MM.1S (cell line): ENCODE data around the gene ZNF408.

Experiments
- DNase-seq: peaks from one replicate; pipeline ENCODE4 v3.0.0-alpha.2; 2015
- H2AFZ ChIP-seq: fragments of 300-600 bp; sonication (generic); 2 replicates; pipeline ENCODE4 v1.6.0; 2016; ENCODE audit warnings: antibody characterized with exemption, low read length
- H3F3A ChIP-seq: fragments of 300-600 bp; sonication (generic); 2 replicates; pipeline ENCODE4 v1.6.1; 2016; ENCODE audit warnings: mild to moderate bottlenecking, antibody characterized with exemption, low read length, moderate library complexity, mixed read lengths; ENCODE audit not compliant: insufficient read depth
- H3K27ac ChIP-seq: fragments of 300-600 bp; sonication (generic); 2 replicates; pipeline ENCODE4 v1.5.1; 2016; ENCODE audit warnings: mild to moderate bottlenecking, low read length
- H3K27me3 ChIP-seq: fragments of 300-600 bp; sonication (generic); replicated peaks from 2 replicates; pipeline ENCODE4 v1.6.0; 2016; ENCODE audit warnings: low read length; ENCODE audit not compliant: insufficient read depth
- H3K36me3 ChIP-seq: fragments of 300-600 bp; sonication (generic); replicated peaks from 2 replicates; pipeline ENCODE4 v1.6.1; 2016; ENCODE audit warnings: mild to moderate bottlenecking, low read length, mixed read lengths; ENCODE audit not compliant: insufficient read depth
- H3K4me1 ChIP-seq: fragments of 300-600 bp; sonication (generic); 2 replicates; pipeline ENCODE4 v1.6.1; 2016; ENCODE audit warnings: low read length, mixed read lengths
- H3K4me2 ChIP-seq: fragments of 300-600 bp; sonication (generic); 2 replicates; pipeline ENCODE4 v1.6.0; 2016; ENCODE audit warnings: low read depth, low read length
- H3K4me3 ChIP-seq: fragments of 300-600 bp; sonication (generic); 2 replicates; pipeline ENCODE4 v1.5.1; 2016; ENCODE audit warnings: low read length, mixed read lengths
- H3K79me2 ChIP-seq: fragments of 300-600 bp; sonication (generic); 2 replicates; pipeline ENCODE4 v1.6.1; 2016; ENCODE audit warnings: mixed run types, low read length, mixed read lengths
- H3K9ac ChIP-seq: fragments of 300-600 bp; sonication (generic); 2 replicates; pipeline ENCODE4 v1.6.1; 2016; ENCODE audit warnings: low read length, mixed read lengths
- H3K9me2 ChIP-seq: fragments of 300-600 bp; sonication (generic); replicated peaks from 2 replicates; pipeline ENCODE4 v1.6.1; 2016; ENCODE audit warnings: mild to moderate bottlenecking, low read length, mixed read lengths; ENCODE audit not compliant: insufficient read depth
- H3K9me3 ChIP-seq: fragments of 300-600 bp; sonication (generic); replicated peaks from 2 replicates; pipeline ENCODE4 v1.6.1; 2016; ENCODE audit warnings: mild to moderate bottlenecking, low read length, mixed read lengths; ENCODE audit not compliant: insufficient read depth
- H4K20me1 ChIP-seq: fragments of 300-600 bp; sonication (generic); 2 replicates; pipeline ENCODE4 v1.6.1; 2016; ENCODE audit warnings: mild to moderate bottlenecking, low read length, moderate library complexity, mixed read lengths; ENCODE audit not compliant: insufficient read depth
- EZH2 ChIP-seq: fragments of 300-600 bp; sonication (generic); optimal IDR thresholded peaks from 2 replicates; pipeline ENCODE3; 2017; ENCODE audit warnings: low read depth, mild to moderate bottlenecking, antibody characterized with exemption, low read length, mixed read lengths
- EZH2phosphoT487 ChIP-seq: fragments of 300-600 bp; sonication (generic); IDR thresholded peaks from 2 replicates; pipeline ENCODE4 v1.6.1; 2018; ENCODE audit warnings: antibody characterized with exemption, low read length
- TF ChIP-seq, protein P1 (sequence below): fragments of 300-600 bp; sonication (generic); IDR thresholded peaks from 2 replicates; pipeline ENCODE4 v1.5.1; 2016; ENCODE audit warnings: antibody characterized with exemption, low read length, mixed read lengths

The ZNF408 gene

DNA sequence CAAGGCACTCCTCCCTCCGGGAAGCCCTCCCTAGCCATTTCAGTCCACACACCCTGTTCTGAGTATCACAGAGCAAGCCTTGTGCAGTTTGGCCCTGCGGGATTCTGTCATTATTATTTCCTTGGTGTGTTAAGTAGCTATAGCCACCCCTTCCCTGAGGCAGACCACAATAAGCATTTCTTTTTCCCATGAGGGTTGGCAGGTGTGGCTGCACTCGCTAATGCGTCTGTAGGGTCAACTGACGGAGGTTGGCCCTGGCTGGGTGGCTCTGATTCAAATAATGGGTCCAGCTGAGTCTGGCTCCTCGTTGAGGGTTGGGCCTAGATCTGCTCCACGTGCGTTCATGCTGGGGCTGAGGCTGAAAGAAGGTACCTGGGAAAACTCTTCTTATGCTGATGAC lies 23.3 kb downstream of the ZNF408 start:
- no peak overlapping the region for H3K4me3 ChIP-seq
- no peaks in the 10 kb centered on the region for H4K20me1 ChIP-seq
- no peak overlapping the region for H2AFZ ChIP-seq
- no peaks in the 10 kb centered on the region for H3K79me2 ChIP-seq
- H3K4me1 ChIP-seq = no peaks in the 10 kb centered on the region
- H3K9me3 ChIP-seq = no peaks in the 10 kb centered on the region
- no peaks in the 10 kb centered on the region for H3K36me3 ChIP-seq
- H3K27me3 ChIP-seq = no peaks in the 10 kb centered on the region
- H3K9me2 ChIP-seq = no peaks in the 10 kb centered on the region
- no peak overlapping the region for H3K4me2 ChIP-seq
- TF ChIP-seq EZH2phosphoT487 (no peak), EZH2 (no peak)
- TF ChIP-seq, protein P1, sequence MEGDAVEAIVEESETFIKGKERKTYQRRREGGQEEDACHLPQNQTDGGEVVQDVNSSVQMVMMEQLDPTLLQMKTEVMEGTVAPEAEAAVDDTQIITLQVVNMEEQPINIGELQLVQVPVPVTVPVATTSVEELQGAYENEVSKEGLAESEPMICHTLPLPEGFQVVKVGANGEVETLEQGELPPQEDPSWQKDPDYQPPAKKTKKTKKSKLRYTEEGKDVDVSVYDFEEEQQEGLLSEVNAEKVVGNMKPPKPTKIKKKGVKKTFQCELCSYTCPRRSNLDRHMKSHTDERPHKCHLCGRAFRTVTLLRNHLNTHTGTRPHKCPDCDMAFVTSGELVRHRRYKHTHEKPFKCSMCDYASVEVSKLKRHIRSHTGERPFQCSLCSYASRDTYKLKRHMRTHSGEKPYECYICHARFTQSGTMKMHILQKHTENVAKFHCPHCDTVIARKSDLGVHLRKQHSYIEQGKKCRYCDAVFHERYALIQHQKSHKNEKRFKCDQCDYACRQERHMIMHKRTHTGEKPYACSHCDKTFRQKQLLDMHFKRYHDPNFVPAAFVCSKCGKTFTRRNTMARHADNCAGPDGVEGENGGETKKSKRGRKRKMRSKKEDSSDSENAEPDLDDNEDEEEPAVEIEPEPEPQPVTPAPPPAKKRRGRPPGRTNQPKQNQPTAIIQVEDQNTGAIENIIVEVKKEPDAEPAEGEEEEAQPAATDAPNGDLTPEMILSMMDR = no peak
- no peak for DNase-seq
- H3K9ac ChIP-seq = no peak overlapping the region
- H3F3A ChIP-seq = no peaks in the 10 kb centered on the region
- H3K27ac ChIP-seq = no peak overlapping the region

DNA sequence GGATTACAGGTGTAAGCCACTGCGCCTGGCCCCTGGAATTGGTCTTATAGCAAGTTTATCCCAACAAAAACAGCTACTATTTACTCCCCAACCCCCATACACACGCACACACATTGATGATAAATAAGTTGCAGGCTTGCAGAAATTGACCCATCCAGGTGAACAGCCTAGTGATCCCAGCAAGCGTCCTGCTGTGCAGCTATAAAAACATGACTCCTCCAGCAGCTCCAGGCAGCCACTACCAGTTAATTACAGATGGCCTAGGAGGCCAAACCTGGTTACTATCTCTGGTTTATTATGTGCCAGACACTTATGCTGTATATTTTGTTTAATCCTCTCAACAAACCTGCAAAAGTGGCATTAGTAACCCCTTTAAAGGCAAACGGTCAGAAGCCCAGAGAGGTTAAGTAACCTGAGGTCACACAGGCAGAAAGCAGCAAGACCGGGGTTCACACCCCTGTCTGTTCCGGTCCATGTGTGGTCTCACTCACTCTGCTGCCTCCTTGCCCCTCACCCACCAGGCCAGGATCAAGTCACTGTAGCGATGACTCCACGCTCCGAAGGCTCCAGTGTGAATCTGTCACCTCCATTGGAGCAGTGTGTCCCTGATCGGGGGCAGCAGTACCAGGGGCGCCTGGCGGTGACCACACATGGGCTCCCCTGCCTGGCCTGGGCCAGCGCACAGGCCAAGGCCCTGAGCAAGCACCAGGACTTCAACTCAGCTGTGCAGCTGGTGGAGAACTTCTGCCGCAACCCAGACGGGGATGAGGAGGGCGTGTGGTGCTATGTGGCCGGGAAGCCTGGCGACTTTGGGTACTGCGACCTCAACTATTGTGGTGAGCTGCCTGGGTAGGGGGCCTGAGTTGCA lies 24.7 kb downstream of the ZNF408 start:
- H3K9ac ChIP-seq = no peak overlapping the region
- no peaks in the 10 kb centered on the region for H3F3A ChIP-seq
- H3K27me3 ChIP-seq = no peaks in the 10 kb centered on the region
- no peaks in the 10 kb centered on the region for H3K9me3 ChIP-seq
- no peaks in the 10 kb centered on the region for H3K36me3 ChIP-seq
- H2AFZ ChIP-seq = no peak overlapping the region
- no peaks in the 10 kb centered on the region for H3K4me1 ChIP-seq
- no peak overlapping the region for H3K4me2 ChIP-seq
- DNase-seq = no peak
- TF ChIP-seq, protein P1 = no peak
- TF ChIP-seq EZH2phosphoT487 (no peak), EZH2 (no peak)
- no peaks in the 10 kb centered on the region for H4K20me1 ChIP-seq
- no peaks in the 10 kb centered on the region for H3K9me2 ChIP-seq
- H3K79me2 ChIP-seq = no peaks in the 10 kb centered on the region
- H3K4me3 ChIP-seq = no peak overlapping the region
- H3K27ac ChIP-seq = no peak overlapping the region

DNA sequence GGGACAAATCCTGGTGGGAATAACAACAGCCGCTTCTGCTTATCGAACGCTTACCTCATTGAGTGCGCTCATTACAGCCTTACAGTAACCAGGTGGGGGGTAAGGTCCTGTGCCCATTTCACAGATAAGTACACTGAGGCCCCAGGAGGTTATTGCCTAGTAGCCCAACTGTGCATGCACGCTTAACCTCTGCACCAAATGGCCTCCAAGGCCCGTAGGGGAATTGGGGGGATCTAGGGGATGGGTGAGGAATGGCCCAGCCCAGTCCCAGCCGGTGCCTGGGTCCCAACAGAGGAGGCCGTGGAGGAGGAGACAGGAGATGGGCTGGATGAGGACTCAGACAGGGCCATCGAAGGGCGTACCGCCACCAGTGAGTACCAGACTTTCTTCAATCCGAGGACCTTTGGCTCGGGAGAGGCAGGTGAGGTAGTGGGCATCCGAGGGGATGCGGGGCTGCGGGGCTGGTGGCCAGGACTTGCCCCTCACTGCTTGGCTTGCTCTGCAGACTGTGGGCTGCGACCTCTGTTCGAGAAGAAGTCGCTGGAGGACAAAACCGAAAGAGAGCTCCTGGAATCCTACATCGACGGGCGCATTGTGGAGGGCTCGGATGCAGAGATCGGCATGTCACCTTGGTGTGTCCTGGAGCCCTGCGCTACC lies 25.5 kb downstream of the ZNF408 start:
- Histone ChIP-seq H3F3A (no peaks in the 10 kb centered on the region), H3K27me3 (no peaks in the 10 kb centered on the region), H3K9me2 (no peaks in the 10 kb centered on the region), H3K79me2 (no peaks in the 10 kb centered on the region), H3K4me1 (no peaks in the 10 kb centered on the region), H3K4me3 (no peak overlapping the region), H4K20me1 (no peaks in the 10 kb centered on the region), H3K4me2 (no peak overlapping the region), H3K27ac (no peak overlapping the region), H3K36me3 (no peaks in the 10 kb centered on the region), H2AFZ (no peak overlapping the region), H3K9me3 (no peaks in the 10 kb centered on the region), H3K9ac (no peak overlapping the region)
- DNase-seq = no peak
- TF ChIP-seq EZH2 (no peak), EZH2phosphoT487 (no peak)
